Omental fat pad (tissue), 4 donors: ENCODE measurements around the gene MYPN. TPM values are rescaled to one million over a fixed set of nuclear protein-coding genes. Genes with fewer than 3 reads are reported as not detected.

Experiments used
- ATAC-seq: fragments of 150-250 bp; one replicate; pipeline ENCODE4 v1.9.1; 2016; ENCODE audit warnings: mild to moderate bottlenecking, moderate library complexity; ENCODE audit not compliant: low FRiP score
- DNase-seq: peaks from one replicate; pipeline ENCODE4 v3.0.0-alpha.2; 2019; ENCODE audit warnings: low spot score
- CTCF ChIP-seq, 3 donors: fragments of 450-650 bp; IDR thresholded peaks; one replicate each; pipeline ENCODE4 v1.5.1; 2016 to 2017; ENCODE audit warnings: antibody characterized with exemption in 3 of 3, mild to moderate bottlenecking in 3 of 3, moderate library complexity in 2 of 3
- total RNA-seq, 4 donors: library from RNA; depleted of rRNA; stranded (reverse); fragments of >200 nt; gene quantifications; one replicate each; pipeline ENCODE4 v1.1.0, GENCODE V29; 2016

Gene MYPN
- total RNA-seq, 4 donors from 2014 or later, result not detected

- DNase-seq (no peak), ATAC-seq (peak; percentile 12)
- TF ChIP-seq CTCF (IDR thresholded peaks at IDR 0.05), result no peak
Observed at GRCh38 chr10:68231817-68232251, 122.5 kb downstream of the MYPN start, which contains the start of gene ATOH7. Gene ATOH7, minus strand, starts transcription at chr10:68232113. Its CDS starts 436 bp downstream, at chr10:68231677.

- no peak for TF ChIP-seq CTCF (IDR thresholded peaks at IDR 0.05)
- DNase-seq (no peak), ATAC-seq (no peak)
Observed at GRCh38 chr10:68233046-68233445, 123.8 kb downstream of the MYPN start.

- DNase-seq (no peak), ATAC-seq (no peak)
- no peak for TF ChIP-seq CTCF (IDR thresholded peaks at IDR 0.05)
Observed at GRCh38 chr10:68235111-68235510, 125.8 kb downstream of the MYPN start.

- no peak for TF ChIP-seq CTCF (IDR thresholded peaks at IDR 0.05)
- DNase-seq, result no peak
- no peak for ATAC-seq
Observed at GRCh38 chr10:68235581-68235980, 126.3 kb downstream of the MYPN start.

- TF ChIP-seq CTCF (IDR thresholded peaks at IDR 0.05), result no peak
- DNase-seq, result no peak
- no peak for ATAC-seq
Observed at GRCh38 chr10:68237173-68237572, 127.9 kb downstream of the MYPN start.

GRCh38 chr10:68238371-68238770 lies 129.1 kb downstream of the MYPN start:
- no peak for DNase-seq
- no peak for ATAC-seq
- no peak for TF ChIP-seq CTCF (IDR thresholded peaks at IDR 0.05)

GRCh38 chr10:68239069-68239468 lies 129.8 kb downstream of the MYPN start:
- TF ChIP-seq CTCF (IDR thresholded peaks at IDR 0.05), result no peak
- DNase-seq (no peak), ATAC-seq (no peak)
